T-helper 17 cell (primary cell): ENCODE data around the gene PLXNA2. TPM values are rescaled to one million over a fixed set of nuclear protein-coding genes. Genes with fewer than 3 reads are reported as not detected.
A peak's percentile ranks its signal among the peaks of the same experiment; 100 is the strongest.

Experiments
- ATAC-seq: fragments of 150-1000 bp; cut with Tn5 transposase; 2 replicates; pipeline ENCODE4 v1.10.0; 2021; ENCODE audit warnings: mild to moderate bottlenecking, moderate library complexity
- DNase-seq, 3 donors: peaks; one replicate each; pipeline versions ENCODE4 v3.0.0 to v3.0.0-alpha.2; 2020 to 2021
- H3K9me3 ChIP-seq: one replicate; pipeline ENCODE4 v1.7.0; 2013; ENCODE audit warnings: low read length, mild to moderate bottlenecking; ENCODE audit not compliant: control insufficient read depth, poor library complexity, severe bottlenecking
- H3K27ac Mint-ChIP-seq: one replicate; pipeline ENCODE4 v1.8.0; 2022; ENCODE audit warnings: mild to moderate bottlenecking, moderate library complexity, mixed read lengths
- H3K27me3 Mint-ChIP-seq: one replicate; pipeline ENCODE4 v1.8.0; 2022; ENCODE audit warnings: mixed read lengths
- H3K36me3 Mint-ChIP-seq: one replicate; pipeline ENCODE4 v1.8.0; 2022; ENCODE audit warnings: low read depth, mixed read lengths
- H3K4me1 Mint-ChIP-seq: one replicate; pipeline ENCODE4 v1.8.0; 2022; ENCODE audit warnings: mild to moderate bottlenecking, mixed read lengths
- H3K4me3 Mint-ChIP-seq: one replicate; pipeline ENCODE4 v1.8.0; 2022; ENCODE audit warnings: mild to moderate bottlenecking, moderate library complexity, mixed read lengths
- total RNA-seq, 4 donors: library from RNA in 2 of 4; stranded (reverse) in 2 of 4; gene quantifications; one replicate each; pipeline ENCODE4 v1.2.3 and lab custom pipeline; 2022 to 2026

PLXNA2 gene
- total RNA-seq, 2 donors from 2014 or later = 1.0 to 2.2 TPM

GRCh38 chr1:207990876-207991582 is 253.2 kb downstream of the PLXNA2 start:
- no peaks in the 10 kb centered on the region for H3K4me1 Mint-ChIP-seq
- peaks cover 4% of the 10 kb centered on the region for H3K36me3 Mint-ChIP-seq
- no peaks in the 10 kb centered on the region for H3K9me3 ChIP-seq
- peaks cover 64% of the 10 kb centered on the region for H3K27me3 Mint-ChIP-seq
- no peak overlapping the region for H3K27ac Mint-ChIP-seq
- DNase-seq (no peak), ATAC-seq (no peak)
- H3K4me3 Mint-ChIP-seq = no peak overlapping the region

GRCh38 chr1:207990455-207990854 is 253.7 kb downstream of the PLXNA2 start:
- no peak for DNase-seq
- peaks cover 66% of the 10 kb centered on the region for H3K27me3 Mint-ChIP-seq
- no peak overlapping the region for H3K27ac Mint-ChIP-seq
- ATAC-seq = no peak
- no peaks in the 10 kb centered on the region for H3K9me3 ChIP-seq
- H3K4me1 Mint-ChIP-seq = no peaks in the 10 kb centered on the region
- peaks cover 4% of the 10 kb centered on the region for H3K36me3 Mint-ChIP-seq
- H3K4me3 Mint-ChIP-seq = no peak overlapping the region

GRCh38 chr1:207988326-207989165 is 255.6 kb downstream of the PLXNA2 start:
- Mint-ChIP-seq H3K27ac (no peak overlapping the region), H3K4me1 (no peaks in the 10 kb centered on the region), H3K36me3 (peaks cover 2% of the 10 kb centered on the region), H3K4me3 (no peak overlapping the region), H3K27me3 (peaks cover 55% of the 10 kb centered on the region)
- H3K9me3 ChIP-seq = no peaks in the 10 kb centered on the region
- DNase-seq = no peak
- ATAC-seq = no peak

- H3K9me3 ChIP-seq = no peaks in the 10 kb centered on the region
- Mint-ChIP-seq H3K27me3 (peaks cover 56% of the 10 kb centered on the region), H3K4me3 (no peak overlapping the region), H3K36me3 (peaks cover 5% of the 10 kb centered on the region), H3K4me1 (no peaks in the 10 kb centered on the region), H3K27ac (no peak overlapping the region)
- no peak for DNase-seq
- no peak for ATAC-seq
These were observed 257.0 kb downstream of the PLXNA2 start for GRCh38 chr1:207987164-207987563.

- Mint-ChIP-seq H3K27me3 (peaks cover 67% of the 10 kb centered on the region), H3K36me3 (peaks cover 5% of the 10 kb centered on the region), H3K4me3 (no peak overlapping the region), H3K27ac (peak overlapping the region; percentile 72), H3K4me1 (no peaks in the 10 kb centered on the region)
- no peaks in the 10 kb centered on the region for H3K9me3 ChIP-seq
- ATAC-seq (no peak), DNase-seq (no peak)
These were observed 258.2 kb downstream of the PLXNA2 start for GRCh38 chr1:207985996-207986395.

- H3K36me3 Mint-ChIP-seq = peaks cover 2% of the 10 kb centered on the region
- no peaks in the 10 kb centered on the region for H3K4me1 Mint-ChIP-seq
- DNase-seq = no peak
- no peaks in the 10 kb centered on the region for H3K9me3 ChIP-seq
- ATAC-seq = no peak
- H3K27me3 Mint-ChIP-seq = peaks cover 69% of the 10 kb centered on the region
- no peak overlapping the region for H3K27ac Mint-ChIP-seq
- H3K4me3 Mint-ChIP-seq = no peak overlapping the region
These were observed 259.2 kb downstream of the PLXNA2 start for GRCh38 chr1:207984831-207985572.

- no peak overlapping the region for H3K4me3 Mint-ChIP-seq
- ATAC-seq = no peak
- H3K27me3 Mint-ChIP-seq = peaks cover 76% of the 10 kb centered on the region
- H3K27ac Mint-ChIP-seq = no peak overlapping the region
- no peaks in the 10 kb centered on the region for H3K9me3 ChIP-seq
- DNase-seq = no peak
- peaks cover 4% of the 10 kb centered on the region for H3K36me3 Mint-ChIP-seq
- H3K4me1 Mint-ChIP-seq = no peaks in the 10 kb centered on the region
These were observed 261.0 kb downstream of the PLXNA2 start for GRCh38 chr1:207983044-207983635.

GRCh38 chr1:207981976-207982375 is 262.2 kb downstream of the PLXNA2 start:
- ATAC-seq (no peak), DNase-seq (no peak)
- H3K4me1 Mint-ChIP-seq = no peaks in the 10 kb centered on the region
- H3K4me3 Mint-ChIP-seq = no peak overlapping the region
- H3K27me3 Mint-ChIP-seq = peaks cover 66% of the 10 kb centered on the region
- no peaks in the 10 kb centered on the region for H3K9me3 ChIP-seq
- H3K36me3 Mint-ChIP-seq = peaks cover 4% of the 10 kb centered on the region
- no peak overlapping the region for H3K27ac Mint-ChIP-seq

- H3K9me3 ChIP-seq = no peaks in the 10 kb centered on the region
- Mint-ChIP-seq H3K27ac (no peak overlapping the region), H3K4me1 (no peaks in the 10 kb centered on the region), H3K4me3 (no peak overlapping the region), H3K27me3 (peaks cover 72% of the 10 kb centered on the region), H3K36me3 (peaks cover 4% of the 10 kb centered on the region)
- ATAC-seq (no peak), DNase-seq (no peak)
These were observed 265.7 kb downstream of the PLXNA2 start for GRCh38 chr1:207978441-207978840.

- Mint-ChIP-seq H3K27me3 (peaks cover 73% of the 10 kb centered on the region), H3K4me3 (no peak overlapping the region)
- ATAC-seq = no peak
These were observed 266.3 kb downstream of the PLXNA2 start for GRCh38 chr1:207977876-207978275.

GRCh38 chr1:207973898-207974568 is 270.2 kb downstream of the PLXNA2 start:
- DNase-seq (no peak), ATAC-seq (no peak)
- Mint-ChIP-seq H3K36me3 (peaks cover 2% of the 10 kb centered on the region), H3K27ac (no peak overlapping the region), H3K4me1 (no peaks in the 10 kb centered on the region), H3K4me3 (no peak overlapping the region), H3K27me3 (peaks cover 59% of the 10 kb centered on the region)
- no peaks in the 10 kb centered on the region for H3K9me3 ChIP-seq

More at GRCh38 chr1:207977876-207978275, 266.3 kb downstream of the PLXNA2 start:
- H3K4me1 Mint-ChIP-seq = no peaks in the 10 kb centered on the region
- DNase-seq = no peak
- peaks cover 6% of the 10 kb centered on the region for H3K36me3 Mint-ChIP-seq
- H3K9me3 ChIP-seq = no peaks in the 10 kb centered on the region
- no peak overlapping the region for H3K27ac Mint-ChIP-seq

GRCh38 chr1:207972337-207972736 is 271.8 kb downstream of the PLXNA2 start:
- H3K36me3 Mint-ChIP-seq = peaks cover 2% of the 10 kb centered on the region
- DNase-seq = no peak
- no peaks in the 10 kb centered on the region for H3K9me3 ChIP-seq
- no peak for ATAC-seq
- no peak overlapping the region for H3K27ac Mint-ChIP-seq
- no peak overlapping the region for H3K4me3 Mint-ChIP-seq
- H3K27me3 Mint-ChIP-seq = peaks cover 51% of the 10 kb centered on the region
- no peaks in the 10 kb centered on the region for H3K4me1 Mint-ChIP-seq
